BJ (cell line): ENCODE data around the gene CERK. TPM values are rescaled to one million over a fixed set of nuclear protein-coding genes. Genes with fewer than 3 reads are reported as not detected.

Source experiments
- CTCF ChIA-PET: fragments of 350-600 bp; formaldehyde crosslinking; extraction: SDS; loops from one replicate; lab custom pipeline; 2021; ENCODE audit warnings: antibody characterized with exemption, inconsistent platforms; lab: Yijun Ruan, JAX
- POLR2A ChIA-PET: fragments of 300-600 bp; sonication (Branson Sonifier 250); formaldehyde crosslinking; extraction: SDS; loops from one replicate; lab custom pipeline; 2021; ENCODE audit warnings: antibody characterized with exemption; lab: Charles Lee
- DNase-seq: peaks from one replicate; pipeline ENCODE4 v3.0.0-alpha.2; 2011; ENCODE audit warnings: low read depth
- H3K27me3 ChIP-seq: 2 replicates; pipeline ENCODE4 v1.6.0; 2011; ENCODE audit warnings: low read length; ENCODE audit not compliant: control insufficient read depth, insufficient read depth
- H3K36me3 ChIP-seq: 2 replicates; pipeline ENCODE4 v1.5.1; 2011; ENCODE audit warnings: low read length; ENCODE audit not compliant: control insufficient read depth, insufficient read depth
- H3K4me3 ChIP-seq: 2 replicates; pipeline ENCODE4 v1.5.1; 2011; ENCODE audit warnings: low read depth, mild to moderate bottlenecking, control low read depth, low read length
- CTCF ChIP-seq: IDR thresholded peaks from 2 replicates; pipeline ENCODE4 v1.5.1; 2011; ENCODE audit warnings: low read depth, mild to moderate bottlenecking, control low read depth, inconsistent platforms, low read length, moderate library complexity; ENCODE audit not compliant: insufficient read depth
- polyA plus RNA-seq: library from polyadenylated mRNA; depleted of rRNA; stranded (reverse); fragments of >200 nt; gene quantifications from 2 replicates; pipeline ENCODE4 v1.2.3, GENCODE V29; 2011

CERK gene
- polyA plus RNA-seq, 1 experiment, result 32.6 TPM

- Histone ChIP-seq H3K27me3 (no peaks in the 10 kb centered on the region), H3K4me3 (no peak overlapping the region), H3K36me3 (peaks cover 40% of the 10 kb centered on the region)
- ChIA-PET POLR2A (no interaction called here), CTCF (no interaction called here)
- no peak for DNase-seq
- no peak for TF ChIP-seq CTCF
Measured at GRCh38 chr22:46701262-46701661, 36.8 kb downstream of the CERK start.

GRCh38 chr22:46699091-46699490 is 39.0 kb downstream of the CERK start:
- H3K27me3 ChIP-seq, result no peaks in the 10 kb centered on the region
- ChIA-PET CTCF (no interaction called here), POLR2A (no interaction called here)
- H3K4me3 ChIP-seq, result no peak overlapping the region
- peaks cover 53% of the 10 kb centered on the region for H3K36me3 ChIP-seq
- TF ChIP-seq CTCF, result no peak
- no peak for DNase-seq

- peaks cover 49% of the 10 kb centered on the region for H3K36me3 ChIP-seq
Measured at GRCh38 chr22:46697811-46698515, 40.1 kb downstream of the CERK start.

GRCh38 chr22:46696614-46697013 is 41.4 kb downstream of the CERK start:
- H3K4me3 ChIP-seq, result no peak overlapping the region
- H3K36me3 ChIP-seq, result peaks cover 46% of the 10 kb centered on the region
- CTCF ChIA-PET, result no interaction called here
- DNase-seq, result no peak
- POLR2A ChIA-PET, result no interaction called here
- TF ChIP-seq CTCF, result no peak
- H3K27me3 ChIP-seq, result no peaks in the 10 kb centered on the region

More at GRCh38 chr22:46697811-46698515, 40.1 kb downstream of the CERK start:
- H3K4me3 ChIP-seq, result no peak overlapping the region
- DNase-seq, result no peak
- H3K27me3 ChIP-seq, result no peaks in the 10 kb centered on the region
- TF ChIP-seq CTCF, result no peak
- POLR2A ChIA-PET, result no interaction called here
- CTCF ChIA-PET, result no interaction called here

- CTCF ChIA-PET, result no interaction called here
- POLR2A ChIA-PET, result no interaction called here
- DNase-seq, result no peak
- no peak for TF ChIP-seq CTCF
- H3K27me3 ChIP-seq, result no peaks in the 10 kb centered on the region
- H3K36me3 ChIP-seq, result peaks cover 44% of the 10 kb centered on the region
- H3K4me3 ChIP-seq, result no peak overlapping the region
Measured at GRCh38 chr22:46696229-46696518, 41.9 kb downstream of the CERK start.
